Osteoblast (primary cell): ENCODE data around the gene NATD1. TPM values are rescaled to one million over a fixed set of nuclear protein-coding genes. Genes with fewer than 3 reads are reported as not detected.

Experiments
- DNase-seq: peaks from one replicate; pipeline ENCODE4 v3.0.0; 2011; ENCODE audit warnings: low spot score, mixed read lengths; ENCODE audit not compliant: insufficient read length; ENCODE audit errors: missing footprints
- H2AFZ ChIP-seq: 2 replicates; pipeline ENCODE4 v1.6.0; 2011; ENCODE audit warnings: mild to moderate bottlenecking, low read length
- H3K27ac ChIP-seq: 2 replicates; pipeline ENCODE4 v1.5.1; 2011; ENCODE audit warnings: mild to moderate bottlenecking, low read depth, low read length, moderate library complexity
- H3K27me3 ChIP-seq: 2 replicates; pipeline ENCODE4 v1.6.0; 2012; ENCODE audit warnings: mild to moderate bottlenecking, control low read depth, inconsistent platforms, low read length, moderate library complexity; ENCODE audit not compliant: insufficient read depth
- H3K36me3 ChIP-seq: 2 replicates; pipeline ENCODE4 v1.5.1; 2011; ENCODE audit warnings: mild to moderate bottlenecking, low read length, control low read depth, moderate library complexity; ENCODE audit not compliant: insufficient read depth
- H3K4me1 ChIP-seq: 2 replicates; pipeline ENCODE4 v1.5.1; 2011; ENCODE audit warnings: mild to moderate bottlenecking, low read length, control low read depth, moderate library complexity; ENCODE audit not compliant: insufficient read depth
- H3K4me2 ChIP-seq: 2 replicates; pipeline ENCODE4 v1.6.0; 2011; ENCODE audit warnings: mild to moderate bottlenecking, low read length; ENCODE audit not compliant: insufficient read depth
- H3K4me3 ChIP-seq: fragments of 200-600 bp; sonication (generic); 3 replicates; pipeline ENCODE4 v1.5.1; 2012; ENCODE audit warnings: mild to moderate bottlenecking, low read length, inconsistent platforms; ENCODE audit not compliant: insufficient read depth
- H3K79me2 ChIP-seq: 2 replicates; pipeline ENCODE4 v1.6.0; 2012; ENCODE audit warnings: mild to moderate bottlenecking, low read length, control low read depth, inconsistent platforms; ENCODE audit not compliant: insufficient read depth
- H3K9me3 ChIP-seq: 2 replicates; pipeline ENCODE4 v1.5.1; 2011; ENCODE audit warnings: low read depth, low read length, control low read depth
- H4K20me1 ChIP-seq: 2 replicates; pipeline ENCODE4 v1.6.0; 2012; ENCODE audit warnings: mild to moderate bottlenecking, low read length, control low read depth; ENCODE audit not compliant: insufficient read depth
- total RNA-seq: library from RNA; depleted of rRNA; stranded (reverse); fragments of >200 nt; gene quantifications from 2 replicates; pipeline ENCODE4 v1.2.3, GENCODE V29; 2012
- TF ChIP-seq, protein P1 (sequence below): IDR thresholded peaks from 2 replicates; pipeline ENCODE4 v1.5.1; 2011; ENCODE audit warnings: mild to moderate bottlenecking, low read depth, low read length, moderate library complexity; ENCODE audit errors: extremely low read depth

The NATD1 gene
- total RNA-seq, 1 donor, result 15.2 TPM

DNA sequence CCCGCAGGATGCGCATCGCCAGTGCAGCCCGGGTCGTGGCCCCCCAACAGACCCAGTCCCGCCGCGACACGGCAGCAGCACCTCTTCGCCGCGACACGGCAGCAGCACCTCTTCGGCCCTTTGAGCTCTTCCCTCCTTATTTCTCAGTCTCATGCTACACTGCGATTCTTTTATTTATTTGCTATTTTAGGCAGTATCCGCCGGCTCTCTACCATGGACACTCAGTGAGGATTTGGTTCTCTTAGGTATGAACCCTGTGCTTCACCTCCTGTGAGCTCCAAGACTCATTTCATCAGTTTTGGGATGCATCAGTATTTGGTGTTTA, 23.0 kb upstream of the NATD1 start:
- Histone ChIP-seq H3K9me3 (no peaks in the 10 kb centered on the region), H3K79me2 (no peaks in the 10 kb centered on the region), H3K4me3 (peak overlapping the region; percentile 79), H3K27me3 (no peaks in the 10 kb centered on the region), H3K4me2 (peak overlapping the region; percentile 93), H3K27ac (no peak overlapping the region), H3K4me1 (peaks cover 12% of the 10 kb centered on the region), H2AFZ (peak overlapping the region; percentile 98), H4K20me1 (no peaks in the 10 kb centered on the region), H3K36me3 (no peaks in the 10 kb centered on the region)
- no peak for DNase-seq
- TF ChIP-seq, protein P1, sequence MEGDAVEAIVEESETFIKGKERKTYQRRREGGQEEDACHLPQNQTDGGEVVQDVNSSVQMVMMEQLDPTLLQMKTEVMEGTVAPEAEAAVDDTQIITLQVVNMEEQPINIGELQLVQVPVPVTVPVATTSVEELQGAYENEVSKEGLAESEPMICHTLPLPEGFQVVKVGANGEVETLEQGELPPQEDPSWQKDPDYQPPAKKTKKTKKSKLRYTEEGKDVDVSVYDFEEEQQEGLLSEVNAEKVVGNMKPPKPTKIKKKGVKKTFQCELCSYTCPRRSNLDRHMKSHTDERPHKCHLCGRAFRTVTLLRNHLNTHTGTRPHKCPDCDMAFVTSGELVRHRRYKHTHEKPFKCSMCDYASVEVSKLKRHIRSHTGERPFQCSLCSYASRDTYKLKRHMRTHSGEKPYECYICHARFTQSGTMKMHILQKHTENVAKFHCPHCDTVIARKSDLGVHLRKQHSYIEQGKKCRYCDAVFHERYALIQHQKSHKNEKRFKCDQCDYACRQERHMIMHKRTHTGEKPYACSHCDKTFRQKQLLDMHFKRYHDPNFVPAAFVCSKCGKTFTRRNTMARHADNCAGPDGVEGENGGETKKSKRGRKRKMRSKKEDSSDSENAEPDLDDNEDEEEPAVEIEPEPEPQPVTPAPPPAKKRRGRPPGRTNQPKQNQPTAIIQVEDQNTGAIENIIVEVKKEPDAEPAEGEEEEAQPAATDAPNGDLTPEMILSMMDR, result no peak

- Histone ChIP-seq H4K20me1 (no peaks in the 10 kb centered on the region), H3K4me2 (peak overlapping the region; percentile 93), H3K36me3 (no peaks in the 10 kb centered on the region), H3K9me3 (no peaks in the 10 kb centered on the region), H2AFZ (peak overlapping the region; percentile 98), H3K27me3 (no peaks in the 10 kb centered on the region), H3K4me3 (peak overlapping the region; percentile 79), H3K79me2 (no peaks in the 10 kb centered on the region), H3K27ac (no peak overlapping the region), H3K4me1 (peaks cover 12% of the 10 kb centered on the region)
- TF ChIP-seq, protein P1, result no peak
- DNase-seq, result peak; percentile 99
Measured at GRCh38 chr17:21275579-21276263, 22.5 kb upstream of the NATD1 start.

GRCh38 chr17:21275047-21275578, 21.9 kb upstream of the NATD1 start:
- Histone ChIP-seq H2AFZ (peak overlapping the region; percentile 98), H3K4me1 (peaks cover 12% of the 10 kb centered on the region), H3K9me3 (no peaks in the 10 kb centered on the region), H3K4me2 (peak overlapping the region; percentile 93), H3K4me3 (peak overlapping the region; percentile 79), H4K20me1 (no peaks in the 10 kb centered on the region), H3K79me2 (no peaks in the 10 kb centered on the region), H3K27me3 (no peaks in the 10 kb centered on the region), H3K27ac (no peak overlapping the region), H3K36me3 (no peaks in the 10 kb centered on the region)
- peak; percentile 83 for DNase-seq
- TF ChIP-seq, protein P1, result no peak

- no peak overlapping the region for H3K4me2 ChIP-seq
- no peak overlapping the region for H3K4me3 ChIP-seq
- TF ChIP-seq, protein P1, result no peak
- H3K4me1 ChIP-seq, result peaks cover 12% of the 10 kb centered on the region
- no peaks in the 10 kb centered on the region for H4K20me1 ChIP-seq
- no peak overlapping the region for H3K27ac ChIP-seq
- no peak overlapping the region for H2AFZ ChIP-seq
- no peaks in the 10 kb centered on the region for H3K27me3 ChIP-seq
- H3K9me3 ChIP-seq, result no peaks in the 10 kb centered on the region
- peak; percentile 53 for DNase-seq
- no peaks in the 10 kb centered on the region for H3K79me2 ChIP-seq
- H3K36me3 ChIP-seq, result no peaks in the 10 kb centered on the region
Measured at GRCh38 chr17:21272881-21273792, 19.9 kb upstream of the NATD1 start.
